GM19463 (cell line): ENCODE data around the gene WNT9B.

Experiments
- ATAC-seq: cut with Tn5 transposase; IDR thresholded peaks from one replicate; pipeline ENCODE4 v1.9.1; 2021; ENCODE audit warnings: mild to moderate bottlenecking, moderate library complexity; ENCODE audit not compliant: unreplicated experiment

WNT9B gene

DNA sequence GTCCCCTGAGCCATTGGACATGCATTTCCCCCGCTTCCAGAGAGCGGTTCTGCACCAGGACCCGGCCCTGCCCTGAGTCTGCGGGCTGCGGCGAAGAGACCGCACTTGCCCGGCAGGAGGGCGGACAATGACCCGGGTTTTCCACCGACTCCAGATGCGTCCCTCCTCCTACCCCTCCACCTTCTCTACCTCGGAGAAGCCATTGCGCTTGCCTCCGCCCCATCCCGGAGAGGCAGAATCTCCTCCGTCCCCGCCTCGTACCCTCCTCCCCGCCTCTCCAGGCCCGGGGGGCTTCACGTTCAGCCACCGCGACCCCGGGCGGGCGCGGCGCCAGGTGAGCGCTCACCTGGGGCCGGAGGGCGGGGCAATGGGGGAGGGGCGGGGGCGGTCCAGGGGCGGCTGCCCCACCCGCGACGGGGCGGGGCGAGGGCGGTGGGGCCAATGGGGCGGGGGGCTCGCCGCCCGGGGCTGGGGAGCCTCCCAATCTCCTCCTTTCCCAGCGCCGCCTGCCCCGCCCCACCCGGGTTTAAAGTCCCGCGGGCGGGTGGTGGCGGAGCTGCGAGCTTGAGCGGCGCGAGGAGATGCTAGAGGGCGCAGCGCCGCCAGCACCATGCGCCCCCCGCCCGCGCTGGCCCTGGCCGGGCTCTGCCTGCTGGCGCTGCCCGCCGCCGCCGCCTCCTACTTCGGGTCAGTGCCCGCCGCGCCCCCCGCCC is at the start of gene WNT9B:
Gene WNT9B (plus strand): TSS at position 555 of the 713 bp plus-strand sequence. CDS start 56 bp downstream, at position 611.
- ATAC-seq: no peak

GRCh38 chr17:46802800-46803199 is 48.6 kb upstream of the WNT9B start:
- no peak for ATAC-seq

- ATAC-seq: no peak
Observed at GRCh38 chr17:46803544-46803943, 47.8 kb upstream of the WNT9B start.

GRCh38 chr17:46805771-46806170 is 45.6 kb upstream of the WNT9B start:
- ATAC-seq: no peak

DNA sequence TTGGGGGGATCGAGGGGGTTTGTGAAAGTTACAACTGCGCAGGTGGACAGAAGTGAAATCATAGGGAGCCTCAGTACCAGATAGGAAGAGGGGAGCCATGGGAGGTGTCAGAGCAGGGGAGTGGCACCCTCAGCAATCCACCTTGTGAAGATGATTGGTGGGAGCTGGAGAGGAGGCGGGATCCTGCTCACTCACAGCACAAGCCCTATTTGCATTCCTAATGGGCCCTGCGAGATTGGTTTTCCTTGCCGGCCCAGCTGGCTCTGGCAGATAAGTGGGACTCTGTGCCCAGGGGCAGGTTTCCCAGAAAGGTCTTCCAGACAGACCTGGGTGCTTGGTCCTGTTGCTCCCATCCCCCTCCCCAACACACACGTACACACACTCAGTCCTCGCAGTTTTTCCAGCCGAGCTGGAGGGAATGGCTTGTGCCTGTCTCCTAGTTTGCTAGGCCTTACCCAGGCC is 42.2 kb upstream of the WNT9B start:
- no peak for ATAC-seq

DNA sequence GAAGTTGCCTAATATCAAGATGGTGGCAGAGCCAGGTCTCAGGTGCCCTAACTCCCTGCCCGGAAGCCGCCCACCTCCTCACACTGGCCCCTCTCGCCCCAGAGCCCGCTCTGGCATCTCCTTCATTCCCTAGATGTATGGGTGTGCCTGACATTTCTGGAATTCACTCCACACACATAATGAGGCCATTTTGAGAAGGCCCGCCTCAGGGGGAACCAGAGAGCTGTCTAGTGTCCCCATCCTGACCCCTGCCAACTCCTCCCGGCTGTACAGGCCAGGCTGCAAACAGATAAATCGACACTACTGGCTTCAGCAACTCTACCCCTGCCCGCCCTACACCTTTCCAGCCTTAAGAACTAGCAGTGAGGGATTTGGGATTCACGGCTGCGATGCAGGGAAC is 40.5 kb upstream of the WNT9B start:
- no peak for ATAC-seq

GRCh38 chr17:46811978-46812583 is 39.3 kb upstream of the WNT9B start:
- ATAC-seq: no peak

- ATAC-seq: no peak
Observed at GRCh38 chr17:46812624-46813318, 38.6 kb upstream of the WNT9B start.

- ATAC-seq: no peak
Observed at GRCh38 chr17:46813920-46814319, 37.5 kb upstream of the WNT9B start.

- no peak for ATAC-seq
Observed at GRCh38 chr17:46814446-46814845, 36.9 kb upstream of the WNT9B start.

GRCh38 chr17:46815474-46816353 is 35.7 kb upstream of the WNT9B start:
- no peak for ATAC-seq

- ATAC-seq: no peak
Observed at GRCh38 chr17:46817151-46817900, 34.1 kb upstream of the WNT9B start.

DNA sequence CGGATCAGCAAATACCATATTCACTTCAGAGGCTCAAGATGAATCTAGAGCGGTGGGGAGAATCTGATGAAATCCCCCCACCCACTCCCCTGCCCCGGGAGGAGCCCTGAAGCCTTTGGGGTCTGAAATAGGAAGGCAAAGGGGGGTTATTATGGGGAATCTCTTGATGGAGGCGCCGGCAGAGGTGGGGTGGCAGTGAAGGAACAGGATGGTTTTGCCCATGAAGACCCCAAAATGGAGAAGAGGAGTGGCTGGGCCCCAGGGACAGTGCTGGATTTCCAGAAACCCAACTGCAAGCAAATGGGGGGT is 33.5 kb upstream of the WNT9B start:
- ATAC-seq: no peak

DNA sequence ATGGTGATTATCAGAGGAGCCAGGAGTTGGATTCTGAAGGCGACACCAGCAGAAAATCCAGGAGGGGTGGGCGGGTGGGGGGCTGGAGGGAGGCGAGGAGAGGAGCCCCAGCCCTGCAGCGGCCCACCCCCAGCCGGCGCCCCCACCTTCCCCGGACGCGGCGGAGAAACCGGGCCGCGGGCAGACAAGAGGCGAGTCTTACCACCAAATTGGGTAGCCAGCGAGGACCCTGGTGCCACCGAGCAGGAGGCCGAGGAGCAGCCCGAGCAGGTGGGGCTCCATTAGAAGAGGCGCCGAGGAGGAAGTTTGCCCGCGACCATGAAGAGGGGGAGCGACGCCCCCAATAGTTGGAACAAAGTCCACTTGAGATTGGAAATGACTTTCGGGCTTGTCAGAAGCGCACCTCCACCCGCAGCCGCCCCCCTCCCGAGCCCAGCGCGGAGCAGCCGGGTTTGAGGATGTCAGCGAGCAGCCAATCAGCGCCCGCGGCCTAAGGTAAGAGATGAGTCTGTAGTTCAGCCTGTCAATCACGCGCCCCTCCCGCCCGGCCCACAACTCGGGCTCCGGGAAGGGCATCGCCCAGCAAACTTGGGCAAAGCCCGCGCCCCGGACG is 33.0 kb upstream of the WNT9B start, which contains the start of gene WNT3:
Gene WNT3 (minus strand): TSS at position 377 of the 613 bp plus-strand sequence. CDS start 95 bp downstream, at position 282.
- no peak for ATAC-seq

- no peak for ATAC-seq
Observed at GRCh38 chr17:46818929-46819859, 32.2 kb upstream of the WNT9B start.

GRCh38 chr17:46819906-46820351 is 31.5 kb upstream of the WNT9B start:
- no peak for ATAC-seq

DNA sequence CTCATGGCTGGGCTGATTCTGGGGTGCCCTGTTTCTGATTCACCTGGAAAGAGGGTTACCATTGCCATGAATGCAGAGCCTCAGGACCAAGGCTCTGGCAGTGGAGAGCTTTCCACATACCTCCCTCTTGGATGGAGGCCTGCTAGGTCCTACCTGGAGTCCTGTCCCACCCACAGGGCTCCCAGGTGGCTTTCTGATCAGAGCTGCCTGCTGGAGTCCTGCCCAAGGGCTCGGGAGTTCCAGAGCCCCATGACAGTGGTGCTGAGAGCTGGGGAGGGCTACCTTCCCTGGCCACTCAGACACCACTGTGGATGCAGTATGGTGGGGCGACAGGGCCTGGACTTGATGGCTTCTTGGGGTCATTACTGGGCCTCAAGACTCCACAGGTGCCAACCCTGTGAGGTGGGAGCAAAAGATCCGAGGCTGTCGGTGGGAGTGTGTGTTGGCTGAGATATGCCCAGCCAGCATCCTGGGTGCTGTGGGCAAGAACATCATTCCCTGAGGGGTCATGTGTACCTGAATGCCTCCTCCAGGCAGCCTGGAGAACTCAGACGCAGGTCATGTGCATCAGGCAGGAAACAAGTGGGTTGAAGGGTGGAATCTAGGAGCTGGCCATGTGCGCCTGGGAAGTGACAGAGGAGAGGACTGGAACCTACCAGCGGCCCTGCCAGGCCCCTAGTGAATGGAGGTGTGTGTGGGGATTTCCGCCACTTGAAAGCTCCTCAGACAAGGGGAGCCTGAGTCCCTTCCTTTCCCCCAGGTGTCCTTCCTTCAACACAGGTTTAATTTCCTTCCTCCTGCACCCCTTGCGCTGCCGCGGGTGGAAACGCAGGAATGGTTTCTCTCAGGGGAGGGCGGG is 30.6 kb upstream of the WNT9B start:
- no peak for ATAC-seq
